ENCODE data around the gene FAU. TPM values are rescaled to one million over a fixed set of nuclear protein-coding genes. Genes with fewer than 3 reads are reported as not detected.
A peak's percentile ranks its signal among the peaks of the same experiment; 100 is the strongest.

FAU gene
- polyA plus RNA-seq, 2 of the 4 experiments (the other 2 are of a cell fraction): 591 to 878 TPM

DNA sequence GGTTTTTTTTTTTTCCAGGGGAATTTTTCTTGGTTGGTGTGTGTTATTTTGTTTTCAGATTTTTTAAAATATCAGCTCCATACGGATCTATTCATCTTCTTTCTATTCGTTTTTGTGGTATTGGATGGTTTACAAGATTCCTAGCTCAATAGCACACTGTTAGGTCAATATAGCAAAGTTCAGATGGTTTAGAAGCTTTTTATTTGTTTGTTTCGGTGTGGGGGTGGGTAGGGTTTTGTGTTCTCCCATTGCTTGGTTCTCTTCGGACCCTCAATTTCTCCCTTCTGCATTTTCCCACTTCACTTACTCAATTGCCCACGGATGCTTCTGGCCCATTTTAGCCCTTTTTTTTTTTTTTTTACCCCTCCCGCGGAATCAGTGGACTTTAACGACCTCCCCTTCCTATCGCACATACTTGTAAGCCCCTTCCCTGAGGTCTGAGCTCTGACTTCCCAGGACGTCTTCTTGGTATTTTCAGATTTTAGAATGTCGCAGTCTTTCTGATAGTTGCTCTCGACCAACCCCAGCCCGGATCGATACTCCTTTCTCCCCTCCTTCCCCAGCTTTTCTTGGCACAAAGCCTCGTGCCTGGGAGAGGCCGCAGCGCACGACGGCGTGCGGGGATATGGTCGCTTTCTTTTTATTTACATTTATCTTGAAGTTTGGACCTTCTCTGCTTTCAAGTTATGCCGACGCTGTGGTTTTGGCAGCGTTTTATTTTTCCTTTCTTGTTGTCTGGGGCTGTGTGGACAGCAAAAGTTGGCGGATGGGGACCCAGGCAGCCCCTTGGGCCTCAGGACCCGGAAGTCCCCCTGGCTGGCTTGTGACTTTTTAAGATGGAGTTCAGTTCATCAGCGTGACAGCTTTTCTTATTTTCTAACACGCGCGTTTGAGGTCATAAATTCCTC, 43.7 kb upstream of the FAU start:
- POLR2A ChIA-PET: interaction anchor here (1.3 kb wide), 1 partner anchor 16 kb away, joined by 5 read pairs; the partner anchor contains the start of gene CAPN1
- TF ChIP-seq ZSCAN20 (CRISPR knock-in tag; IDR thresholded peaks at IDR 0.05): no peak
- TF ChIP-seq HEYL (CRISPR knock-in tag; IDR thresholded peaks at IDR 0.05): 0 out of 2 replicates have a peak, but pooled peaks have one; percentile 25
- Histone ChIP-seq H3K9me3 (no peaks in the 10 kb centered on the region), H3K4me3 (no peak overlapping the region), H3K4me1 (0 out of 3 replicates have a peak, but pooled peaks cover 4% of the 10 kb centered on the region), H3K4me2 (peak overlapping the region; percentile 57; the same call in 2 of the 3 replicates), H3K27ac (peak overlapping the region in 1 of 2 experiments; percentile 25; a peak in 2 of 6 replicates)
- 62% methylated on average over 31 of the region's 31 CpGs for WGBS (ENCODE audit: missing lambda C conversion rate)
- ATAC-seq (no peak), FAIRE-seq (no peak), DNase-seq (ENCODE audit: low read depth in 1 of 2, low spot score in 1 of 2) (no peak)
- CTCF ChIA-PET: interaction anchor here (0.5 to 1.5 kb wide), 5 partner anchors 8 to 47 kb away, joined by 3 to 5 read pairs (median 3); no protein-coding TSS in a partner anchor

GRCh38 chr11:65163684-65164083, 41.8 kb upstream of the FAU start:
- POLR2A ChIA-PET: interaction anchor here (0.6 kb wide), 1 partner anchor 29 kb away, joined by 3 read pairs; no protein-coding TSS in a partner anchor
- no peak overlapping the region for H3K27ac ChIP-seq
- no peak overlapping the region for H3K4me3 ChIP-seq
- 0 out of 3 replicates have a peak, but pooled peaks cover 4% of the 10 kb centered on the region for H3K4me1 ChIP-seq
- CTCF ChIA-PET: interaction anchor here (0.6 to 1.6 kb wide), 4 partner anchors 18 to 286 kb away, joined by 3 to 4 read pairs (median 4); partner anchors contain the start of gene CAPN1
- no peaks in the 10 kb centered on the region for H3K9me3 ChIP-seq
- no peak for DNase-seq (ENCODE audit: low read depth in 1 of 2, low spot score in 1 of 2)
- H3K4me2 ChIP-seq: no peak overlapping the region
- ATAC-seq: no peak
- no peak for TF ChIP-seq KDM1A (IDR thresholded peaks at IDR 0.05; ENCODE audit: low read depth)
- TF ChIP-seq PBX3 (IDR thresholded peaks at IDR 0.05): no peak
- no peak for TF ChIP-seq FOSL2 (IDR thresholded peaks at IDR 0.05)
- no peak for TF ChIP-seq FOSL2 (CRISPR knock-in tag; IDR thresholded peaks at IDR 0.05)
- TF ChIP-seq HOXB13 (CRISPR knock-in tag; IDR thresholded peaks at IDR 0.05; ENCODE audit: low read depth): no peak
- TF ChIP-seq SMC3 (IDR thresholded peaks at IDR 0.05): no peak
- TF ChIP-seq ATOH8 (CRISPR knock-in tag; IDR thresholded peaks at IDR 0.05; ENCODE audit: low read depth): no peak
- TF ChIP-seq RNF2 (IDR thresholded peaks at IDR 0.05; ENCODE audit: borderline replicate concordance, low read depth): no peak
- no peak for TF ChIP-seq NPAS2 (CRISPR knock-in tag; IDR thresholded peaks at IDR 0.05; ENCODE audit: borderline replicate concordance)
- TF ChIP-seq RCOR1 (IDR thresholded peaks at IDR 0.05; ENCODE audit: low read depth, low read length): no peak
- TF ChIP-seq TFCP2L1 (CRISPR knock-in tag; IDR thresholded peaks at IDR 0.05): no peak
- TF ChIP-seq CEBPB (IDR thresholded peaks at IDR 0.05): no peak
- no peak for TF ChIP-seq MAZ (IDR thresholded peaks at IDR 0.05; ENCODE audit: borderline replicate concordance, low read depth, low read length)
- TF ChIP-seq JUN (IDR thresholded peaks at IDR 0.05): no peak
- no peak for TF ChIP-seq FOSB (CRISPR knock-in tag; IDR thresholded peaks at IDR 0.05)
- no peak for TF ChIP-seq NFE2L2 (conservative IDR thresholded peaks at IDR 0.05; ENCODE audit: low read length)
- TF ChIP-seq CHD2 (IDR thresholded peaks at IDR 0.05; ENCODE audit: low read length, partially characterized antibody): no peak
- no peak for TF ChIP-seq ESRRA (IDR thresholded peaks at IDR 0.05; ENCODE audit: borderline replicate concordance, low read length)
- TF ChIP-seq ZFP36 (IDR thresholded peaks at IDR 0.05; ENCODE audit: borderline replicate concordance, partially characterized antibody): no peak
- no peak for FAIRE-seq
- WGBS (ENCODE audit: missing lambda C conversion rate): 68% methylated on average over 2 of the region's 2 CpGs

- ATAC-seq (no peak), FAIRE-seq (no peak), DNase-seq (ENCODE audit: low read depth in 1 of 2, low spot score in 1 of 2) (no peak)
- Histone ChIP-seq H3K4me1 (no peaks in the 10 kb centered on the region), H3K4me2 (no peak overlapping the region), H3K4me3 (no peak overlapping the region), H3K27ac (no peak overlapping the region), H3K9me3 (no peaks in the 10 kb centered on the region)
- TF ChIP-seq HDAC2 (IDR thresholded peaks at IDR 0.05) (no peak), CEBPB (IDR thresholded peaks at IDR 0.05) (no peak)
- ChIA-PET POLR2A (no interaction called here), CTCF (interaction anchor here (1.8 kb wide), 1 partner anchor 114 kb away, joined by 3 read pairs; no protein-coding TSS in a partner anchor)
- 32% methylated on average over 3 of the region's 3 CpGs for WGBS (ENCODE audit: missing lambda C conversion rate)
These were observed 38.7 kb upstream of the FAU start for GRCh38 chr11:65160643-65161042.

Measured in A549 (cell line).